Kidney epithelial cell (primary cell): ENCODE data around the gene USP11. TPM values are rescaled to one million over a fixed set of nuclear protein-coding genes. Genes with fewer than 3 reads are reported as not detected.

Experiments used
- DNase-seq: peaks from one replicate; pipeline ENCODE4 v3.0.0-alpha.2; 2010; ENCODE audit warnings: low read depth
- H3K27me3 ChIP-seq: 2 replicates; pipeline ENCODE4 v1.6.0; 2011; ENCODE audit warnings: low read length; ENCODE audit not compliant: control insufficient read depth, insufficient read depth
- H3K36me3 ChIP-seq: 2 replicates; pipeline ENCODE4 v1.5.1; 2011; ENCODE audit warnings: low read length; ENCODE audit not compliant: control insufficient read depth, insufficient read depth
- H3K4me3 ChIP-seq: 2 replicates; pipeline ENCODE4 v1.5.1; 2011; ENCODE audit warnings: low read depth, mild to moderate bottlenecking, control low read depth, low read length
- CTCF ChIP-seq: IDR thresholded peaks from 2 replicates; pipeline ENCODE4 v1.5.1; 2011; ENCODE audit warnings: mild to moderate bottlenecking, moderate library complexity, low read length, control low read depth, inconsistent platforms; ENCODE audit not compliant: insufficient read depth, poor library complexity, severe bottlenecking
- total RNA-seq: library from RNA; depleted of rRNA; stranded (reverse); fragments of >200 nt; gene quantifications from 2 replicates; pipeline ENCODE4 v1.2.3, GENCODE V29; 2015

The USP11 gene
- total RNA-seq, 1 donor from 2014 or later, result 49.1 TPM

- no peak overlapping the region for H3K4me3 ChIP-seq
- H3K27me3 ChIP-seq, result peaks cover 2% of the 10 kb centered on the region
- peaks cover 3% of the 10 kb centered on the region for H3K36me3 ChIP-seq
- TF ChIP-seq CTCF, result no peak
- no peak for DNase-seq
Measured at GRCh38 chrX:47229427-47229826, 3.4 kb upstream of the USP11 start.

GRCh38 chrX:47230136-47230868 is 2.5 kb upstream of the USP11 start:
- Histone ChIP-seq H3K27me3 (peaks cover 2% of the 10 kb centered on the region), H3K36me3 (peaks cover 3% of the 10 kb centered on the region), H3K4me3 (no peak overlapping the region)
- TF ChIP-seq CTCF, result no peak
- DNase-seq, result no peak

GRCh38 chrX:47231167-47231566 is 1.6 kb upstream of the USP11 start:
- DNase-seq, result no peak
- no peak for TF ChIP-seq CTCF

GRCh38 chrX:47232197-47232802 is 509 bp upstream of the USP11 start:
- no peak for TF ChIP-seq CTCF
- H3K27me3 ChIP-seq, result peaks cover 2% of the 10 kb centered on the region
- H3K36me3 ChIP-seq, result peaks cover 1% of the 10 kb centered on the region
- peak overlapping the region; percentile 51 for H3K4me3 ChIP-seq
- no peak for DNase-seq

More at GRCh38 chrX:47231167-47231566, 1.6 kb upstream of the USP11 start:
- H3K36me3 ChIP-seq, result peaks cover 3% of the 10 kb centered on the region
- H3K27me3 ChIP-seq, result peaks cover 2% of the 10 kb centered on the region
- no peak overlapping the region for H3K4me3 ChIP-seq

GRCh38 chrX:47233333-47234113 is 714 bp downstream of the USP11 start:
- Histone ChIP-seq H3K4me3 (peak overlapping the region; percentile 51), H3K27me3 (peaks cover 1% of the 10 kb centered on the region), H3K36me3 (peaks cover 1% of the 10 kb centered on the region)
- peak; percentile 85 for DNase-seq
- TF ChIP-seq CTCF, result no peak
